GM18526 (cell line): Measurements from ENCODE around the gene LAMB2.

Experiments
- POLR2A ChIP-seq: IDR thresholded peaks from 3 replicates; pipeline ENCODE4 v1.6.1; 2011; ENCODE audit not compliant: insufficient read length; ENCODE audit errors: extremely low read depth

The LAMB2 gene

DNA sequence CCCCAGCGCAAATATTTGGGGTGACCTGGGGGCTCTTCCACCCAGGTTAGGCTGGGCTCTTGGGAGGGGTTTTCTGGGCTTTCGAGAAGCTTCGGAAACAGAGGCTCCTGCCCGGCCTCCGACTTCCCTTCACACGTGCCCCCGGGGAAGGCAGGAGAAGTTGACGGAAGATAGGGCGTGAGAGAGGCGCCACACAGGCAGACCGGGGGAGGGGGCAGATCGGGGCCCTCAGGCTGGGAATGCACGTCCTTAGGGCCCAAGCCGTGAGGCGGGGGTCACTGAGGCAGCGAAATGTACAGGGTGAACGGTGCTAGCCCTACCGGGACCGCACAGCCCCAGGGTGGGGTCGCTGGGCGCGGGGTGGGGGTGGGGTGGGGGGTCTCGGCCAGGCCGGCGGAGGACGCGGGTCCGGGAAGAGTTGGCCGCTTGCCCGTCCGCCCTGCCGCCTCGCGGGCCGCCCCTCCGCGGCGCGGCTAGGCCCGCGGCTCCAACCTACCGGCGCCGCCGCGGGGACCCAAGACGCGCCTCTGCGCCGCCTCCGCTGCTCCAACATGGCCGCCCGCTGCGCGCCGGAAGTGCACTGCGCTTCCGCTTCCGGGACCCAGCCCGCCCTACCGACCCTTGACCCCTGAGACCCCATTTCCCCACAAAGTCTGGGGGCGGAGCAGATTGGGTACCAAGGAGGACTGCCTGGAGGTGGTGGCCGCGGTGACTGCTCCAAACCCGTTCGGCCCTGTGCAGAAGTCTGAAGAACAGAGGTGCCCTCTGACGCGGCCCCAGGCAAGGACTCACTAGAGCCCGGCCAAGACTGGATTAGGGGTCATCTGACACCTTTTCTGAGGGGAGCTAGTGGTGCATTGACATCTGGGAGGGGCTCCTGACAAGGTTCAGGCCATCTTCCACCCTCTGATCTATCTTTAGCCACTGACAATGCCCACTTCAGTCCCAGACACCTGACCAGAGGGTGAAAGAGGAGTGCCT, 33.2 kb upstream of the LAMB2 start, which contains the start of gene CCDC71:
Gene CCDC71, minus strand, starts transcription at position 561 of the 981 bp plus-strand sequence. CDS start 2,123 bp downstream, outside the sequence.
- TF ChIP-seq POLR2A, result peak; percentile 67

DNA sequence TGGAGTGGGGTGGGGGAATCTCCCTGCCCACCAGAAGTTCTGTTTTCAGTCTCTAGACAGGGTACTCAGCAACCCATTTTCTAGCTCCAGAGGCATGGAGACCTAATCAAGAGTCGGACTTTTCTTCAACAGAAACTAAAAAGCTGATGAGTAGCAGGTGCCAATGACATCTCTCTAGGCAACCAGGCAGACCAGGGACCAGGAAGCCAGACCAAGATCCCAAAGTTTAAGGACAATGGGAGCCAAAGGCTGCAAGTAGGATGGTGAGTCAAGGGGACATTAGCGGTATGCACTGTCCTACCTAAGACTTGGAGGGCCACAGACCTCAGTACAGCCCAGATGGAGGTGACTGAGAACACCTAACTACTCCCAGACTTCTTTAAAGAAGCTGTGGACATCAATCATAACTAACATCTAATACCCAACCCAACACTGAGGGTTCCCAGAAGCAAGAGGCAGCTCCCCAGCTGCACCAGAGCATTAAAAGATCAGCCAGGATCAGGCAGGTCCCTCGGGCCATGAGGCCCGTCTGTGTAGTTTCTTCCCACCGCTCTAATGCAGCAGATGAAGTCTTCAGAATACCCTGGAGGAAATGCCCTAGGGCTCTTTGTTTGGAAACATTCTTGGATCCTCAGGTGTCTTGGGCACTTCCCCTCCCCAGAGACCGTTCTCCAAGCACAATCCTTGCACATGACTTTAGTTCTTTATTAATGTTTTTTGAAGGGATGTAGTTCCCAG, 32.3 kb upstream of the LAMB2 start:
- no peak for TF ChIP-seq POLR2A

DNA sequence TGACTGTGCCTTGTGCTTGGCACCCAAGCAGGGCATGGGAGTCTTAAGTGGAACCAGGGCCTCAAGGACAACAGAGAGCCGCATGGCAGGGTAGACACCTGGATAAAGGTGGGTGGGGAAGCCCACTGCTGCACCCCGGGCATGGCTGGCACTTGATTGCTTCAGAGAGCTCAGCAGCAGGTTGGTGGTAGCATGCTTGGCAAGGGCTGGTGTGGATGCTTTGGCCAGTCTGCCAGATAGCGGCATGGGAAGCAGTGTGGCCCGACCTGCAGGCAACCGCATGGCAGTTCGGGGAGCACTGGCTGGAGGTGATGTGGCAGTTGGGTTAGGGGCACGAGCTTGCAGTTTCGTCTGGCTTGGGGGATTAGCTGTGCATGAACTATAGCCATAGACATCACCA, 30.8 kb upstream of the LAMB2 start:
- TF ChIP-seq POLR2A, result no peak

DNA sequence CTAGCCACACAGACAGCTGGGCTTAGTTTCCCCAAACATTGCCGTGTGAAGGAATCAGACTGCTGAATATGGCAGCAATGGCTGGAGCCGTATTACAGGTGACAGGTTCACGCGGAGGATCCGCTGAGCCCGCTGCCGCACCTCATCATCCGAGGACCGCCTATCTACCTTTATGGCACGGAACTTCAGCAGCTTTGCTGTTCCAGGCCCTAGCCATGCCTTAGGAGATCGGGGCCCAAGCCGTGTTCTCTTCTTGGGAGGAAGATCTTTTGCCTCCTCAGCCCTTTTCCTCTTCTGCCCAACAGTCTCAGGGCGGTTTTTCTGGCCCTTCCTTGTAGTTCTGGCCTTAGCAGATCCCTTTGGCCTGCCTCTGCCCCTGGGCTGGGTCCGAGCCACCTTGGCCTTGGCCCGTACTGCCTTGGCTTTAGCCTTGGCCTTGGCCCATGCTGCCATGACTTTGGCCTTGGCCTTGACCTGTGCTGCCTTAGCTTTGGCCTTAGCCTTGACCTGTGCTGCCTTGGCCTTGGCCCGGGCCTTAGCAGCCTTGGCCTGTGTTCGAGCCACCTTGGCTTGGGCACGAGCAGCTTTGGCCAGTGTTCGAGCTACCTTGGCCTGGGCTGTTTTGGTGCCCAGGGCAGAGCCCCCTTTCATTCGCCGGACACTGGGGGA, 30.0 kb upstream of the LAMB2 start:
- TF ChIP-seq POLR2A, result no peak

DNA sequence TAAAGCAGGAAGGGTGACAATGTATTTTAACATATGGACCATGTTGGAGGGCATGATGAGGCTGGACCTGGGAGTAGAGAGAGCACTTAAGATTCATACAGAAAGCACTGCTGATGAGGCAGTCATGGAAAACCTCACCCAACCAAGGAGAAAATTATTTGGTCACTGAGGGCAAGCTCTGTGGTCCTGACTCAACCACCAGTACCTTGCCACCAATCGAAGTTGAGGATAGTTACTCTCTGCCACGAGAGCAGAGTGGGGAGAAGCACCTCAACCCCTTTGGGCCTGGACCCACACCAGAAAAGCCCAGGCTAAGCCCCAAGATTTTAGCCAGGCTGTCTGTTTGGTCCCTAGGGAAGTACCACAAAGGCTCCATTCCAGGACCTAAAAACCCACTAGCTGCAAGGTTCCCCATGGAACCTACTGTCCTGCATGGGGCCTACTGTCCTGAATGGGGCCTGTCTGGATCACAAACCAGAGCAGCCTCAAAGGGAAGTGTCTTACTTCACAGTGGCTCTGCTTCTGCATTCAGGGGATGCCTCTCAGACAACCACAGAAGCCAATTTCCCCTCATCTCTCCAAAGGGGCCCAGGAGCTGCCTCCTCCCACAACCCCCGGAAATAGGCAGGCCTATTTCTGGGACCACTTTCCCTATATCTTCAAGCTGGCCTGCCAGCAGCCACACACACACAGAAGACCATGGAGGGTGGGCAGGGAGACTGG, 29.1 kb upstream of the LAMB2 start:
- TF ChIP-seq POLR2A, result no peak

DNA sequence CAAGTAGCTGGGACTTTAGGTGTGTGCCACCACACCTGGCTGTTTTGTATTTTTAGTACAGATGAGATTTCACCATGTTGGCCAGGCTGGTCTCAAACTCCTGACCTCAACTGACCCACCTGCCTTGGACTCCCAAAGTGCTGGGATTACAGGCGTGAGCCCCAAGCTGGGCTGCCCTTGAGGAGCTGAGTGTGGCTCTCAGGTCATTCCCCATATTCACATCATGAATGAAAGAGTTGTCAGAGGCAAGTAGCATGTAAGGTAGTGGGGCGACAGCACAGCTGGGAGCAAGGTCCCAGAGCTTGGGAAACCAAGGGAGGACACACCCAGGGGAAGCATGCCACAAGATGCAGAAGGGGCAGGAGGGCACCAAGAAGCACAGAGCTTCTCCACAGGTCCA, 28.3 kb upstream of the LAMB2 start:
- TF ChIP-seq POLR2A, result no peak

DNA sequence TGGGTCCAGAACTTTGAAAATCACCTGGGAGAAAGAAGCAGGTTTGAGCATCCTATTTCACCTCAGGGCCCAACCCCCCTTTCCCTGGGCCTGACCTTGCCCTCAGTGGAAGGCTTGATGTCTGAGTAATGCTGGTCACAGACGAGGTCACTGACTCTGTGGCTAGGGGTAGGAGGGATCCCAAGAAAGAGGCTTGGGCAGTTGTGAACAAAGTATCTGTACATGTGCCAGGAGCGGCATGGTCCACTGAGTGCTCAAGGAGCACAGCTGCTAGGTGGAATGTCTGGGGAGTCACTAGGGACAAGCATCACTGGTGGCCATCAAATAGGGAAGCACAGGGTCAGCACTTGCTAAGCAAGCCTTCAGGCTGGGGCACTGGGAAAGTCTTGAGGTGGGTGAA, 25.9 kb upstream of the LAMB2 start:
- no peak for TF ChIP-seq POLR2A

DNA sequence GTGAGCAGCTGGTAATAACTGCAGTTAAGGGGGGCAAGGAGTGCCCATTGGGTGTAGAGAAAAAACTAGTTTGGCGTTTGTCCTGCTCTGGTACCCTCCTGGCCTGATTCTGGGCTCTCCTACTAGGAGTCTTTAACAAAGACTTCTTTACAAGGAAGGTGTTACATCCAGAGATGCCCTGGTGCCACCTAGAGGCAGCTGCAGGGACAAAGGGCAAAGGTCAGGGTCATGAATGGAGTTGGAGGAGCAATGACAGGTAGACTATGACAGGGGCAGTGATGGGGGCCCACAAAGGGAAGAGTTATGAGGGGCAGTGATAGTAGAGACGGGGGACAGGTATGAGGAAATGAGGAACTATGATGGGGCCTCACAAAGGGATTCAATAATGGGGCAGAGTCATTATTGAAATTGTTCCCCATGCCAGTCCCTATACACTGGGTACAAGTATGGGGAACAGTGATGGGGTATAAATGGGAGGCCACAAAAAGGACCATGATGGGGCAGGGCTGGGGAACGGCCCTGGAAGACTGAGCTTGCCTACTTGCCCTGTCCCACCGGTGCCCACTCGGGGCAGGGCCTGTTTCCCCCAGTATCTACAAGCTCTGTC, 25.4 kb upstream of the LAMB2 start:
- no peak for TF ChIP-seq POLR2A

DNA sequence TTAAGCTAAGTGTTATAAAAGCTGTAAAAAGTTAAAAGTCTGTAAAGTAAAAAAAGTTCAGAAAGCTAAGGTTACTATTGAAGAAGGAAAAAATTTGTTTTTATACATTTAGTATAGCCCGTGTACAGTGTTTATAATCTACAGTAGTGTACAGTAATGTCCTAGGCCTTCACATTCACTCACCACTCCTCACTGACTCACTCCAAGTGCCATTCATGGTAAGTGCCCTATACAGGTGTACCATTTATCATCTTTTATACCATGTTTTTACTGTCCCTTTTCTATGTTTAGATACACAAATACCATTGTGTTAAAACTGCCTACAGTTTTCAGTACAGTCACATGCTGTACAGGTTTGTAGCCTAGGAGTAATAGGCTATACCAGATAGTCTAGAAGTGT, 24.4 kb upstream of the LAMB2 start:
- no peak for TF ChIP-seq POLR2A

DNA sequence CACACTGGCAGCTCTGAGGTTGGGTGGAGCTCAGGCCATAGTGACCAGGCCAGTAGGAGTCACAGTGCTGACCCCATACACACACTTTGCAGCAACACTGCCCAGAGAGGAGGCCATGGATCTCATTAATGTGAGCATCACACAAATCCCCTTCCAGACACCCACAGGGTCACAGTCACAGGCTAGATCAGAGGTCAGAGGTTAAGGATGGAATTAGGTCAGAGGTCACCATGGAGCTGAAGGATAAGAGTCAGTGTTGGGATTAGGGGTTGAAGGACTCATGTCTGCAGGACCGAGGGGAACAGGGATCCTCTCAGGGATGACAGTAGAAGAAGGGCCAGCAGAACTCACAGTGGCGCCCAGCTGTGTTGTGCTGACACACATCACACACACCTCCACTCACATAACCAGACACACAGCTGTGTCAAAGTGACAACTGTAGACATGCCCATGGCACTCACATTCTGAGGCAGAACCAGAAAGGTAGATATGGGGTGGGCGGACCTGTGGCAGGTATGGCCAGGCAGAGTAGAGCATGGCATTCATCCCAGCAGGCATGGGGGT, 20.6 kb upstream of the LAMB2 start:
- no peak for TF ChIP-seq POLR2A

DNA sequence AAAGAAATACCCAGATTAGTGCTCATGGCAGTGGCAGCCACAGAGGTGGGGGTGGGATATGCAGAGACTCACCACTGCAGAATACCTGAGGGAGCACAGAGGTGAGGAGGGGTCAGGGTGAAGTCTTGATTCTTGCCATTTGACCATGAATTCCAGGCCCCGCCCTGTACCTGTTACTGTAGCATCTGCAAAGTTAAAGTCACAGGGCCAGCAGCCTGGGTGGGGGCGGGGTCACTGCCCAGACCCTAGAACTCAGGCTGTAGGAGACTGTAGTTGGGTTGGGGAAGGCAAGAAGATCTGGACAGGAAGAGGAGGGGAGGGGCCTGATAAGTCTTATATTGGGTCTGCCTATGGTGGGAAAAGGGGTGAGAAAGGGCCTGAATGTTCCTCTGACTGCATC, 18.8 kb upstream of the LAMB2 start:
- no peak for TF ChIP-seq POLR2A

DNA sequence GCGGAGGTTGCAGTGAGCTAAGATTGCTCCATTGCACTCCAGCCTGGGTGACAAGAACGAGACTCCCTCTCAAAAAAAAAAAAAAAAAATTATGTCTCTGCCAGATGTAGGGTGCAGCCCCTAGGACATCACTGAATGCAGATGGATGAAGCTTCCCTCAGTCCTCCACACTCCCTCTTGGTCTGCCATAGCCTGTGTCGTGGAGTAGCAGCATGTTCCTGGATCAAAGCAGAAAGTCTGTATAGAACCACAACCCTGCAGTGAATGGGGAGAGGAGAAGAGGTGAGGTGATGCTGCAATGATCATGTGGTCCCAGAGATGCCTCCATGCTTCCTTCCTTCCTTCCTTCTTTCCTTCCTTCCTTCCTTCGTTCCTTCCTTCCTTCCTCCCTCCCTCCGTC, 15.3 kb upstream of the LAMB2 start:
- TF ChIP-seq POLR2A, result no peak

DNA sequence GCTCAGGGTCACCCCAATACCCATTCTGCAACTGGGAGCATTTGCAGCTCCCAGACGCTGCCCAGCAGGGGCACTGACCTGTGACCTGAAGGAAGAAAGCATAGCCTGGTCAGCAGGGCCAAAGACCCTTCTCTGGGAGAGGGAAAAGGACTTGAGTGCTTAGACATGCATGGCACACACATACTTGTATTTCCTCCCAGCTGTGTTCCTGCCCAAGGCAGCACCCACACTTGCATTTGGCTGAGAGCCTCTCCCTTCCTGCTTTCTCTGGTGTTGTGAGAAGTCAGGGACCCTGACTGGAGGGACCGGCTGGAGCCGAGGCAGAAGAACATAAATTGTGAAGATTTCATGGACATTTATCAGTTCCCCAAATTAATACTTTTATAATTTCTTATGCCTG, 7.2 kb upstream of the LAMB2 start:
- TF ChIP-seq POLR2A, result no peak

DNA sequence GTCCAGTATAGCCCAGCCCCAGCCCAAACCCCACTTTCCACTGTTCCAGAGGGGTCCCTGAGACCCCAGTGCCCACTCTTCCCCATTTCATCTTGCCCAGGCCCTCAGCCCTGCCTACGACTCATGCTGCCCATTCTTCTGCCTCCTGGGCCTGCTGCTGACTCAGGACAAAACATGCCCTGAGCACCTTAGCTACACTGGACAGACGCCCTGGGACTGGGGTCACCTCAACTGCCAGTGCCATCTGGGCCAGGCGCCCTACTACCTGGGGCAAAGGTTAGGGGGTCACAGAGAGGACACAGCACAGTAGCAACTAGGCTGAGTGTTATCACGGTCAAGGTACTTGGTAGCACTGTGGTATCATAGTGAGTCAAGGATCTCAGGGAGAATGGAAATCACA, 2.6 kb upstream of the LAMB2 start:
- no peak for TF ChIP-seq POLR2A
